PFSK-1 (cell line): Measurements from ENCODE around the gene LRRC15.

Experiments used
- POLR2AphosphoS5 ChIP-seq: IDR thresholded peaks from 2 replicates; pipeline ENCODE4 v1.6.1; 2012; ENCODE audit warnings: low read depth, mild to moderate bottlenecking, control low read depth, low read length, moderate library complexity
- REST ChIP-seq, 2 experiments: IDR thresholded peaks; 2 replicates each; pipeline versions ENCODE4 v1.6.1 to v1.8.0; 2011 to 2012; ENCODE audit warnings: low read depth in 2 of 2, low read length in 2 of 2, control low read depth in 1 of 2, inconsistent platforms in 1 of 2, mild to moderate bottlenecking in 1 of 2, moderate library complexity in 1 of 2; ENCODE audit not compliant: insufficient read depth in 1 of 2
- SIN3A ChIP-seq: IDR thresholded peaks from 2 replicates; pipeline ENCODE4 v1.6.1; 2012; ENCODE audit warnings: mild to moderate bottlenecking, low read length, moderate library complexity, borderline replicate concordance; ENCODE audit not compliant: insufficient read depth
- TAF1 ChIP-seq: IDR thresholded peaks from 2 replicates; pipeline ENCODE4 v1.6.1; 2012; ENCODE audit warnings: low read length, control low read depth, borderline replicate concordance; ENCODE audit not compliant: insufficient read depth

- TF ChIP-seq POLR2AphosphoS5 (no peak), REST (IDR thresholded peaks at IDR 0.05; ENCODE audit: insufficient read depth in 1 of 2, low read depth in 2 of 2, low read length in 2 of 2) (no peak), TAF1 (no peak), SIN3A (no peak)
Measured at GRCh38 chr3:194360568-194360967, 9.0 kb downstream of the LRRC15 start.
